ENCODE data around the gene PDS5A. TPM values are rescaled to one million over a fixed set of nuclear protein-coding genes. Genes with fewer than 3 reads are reported as not detected.
"Not testable (repeated sequence)": the region's sequence is repeated elsewhere in the genome, so short reads cannot be mapped to it uniquely, and the experiment has no call there.

PDS5A gene
- total RNA-seq, 1 experiment from 2014 or later = 49.7 TPM

DNA sequence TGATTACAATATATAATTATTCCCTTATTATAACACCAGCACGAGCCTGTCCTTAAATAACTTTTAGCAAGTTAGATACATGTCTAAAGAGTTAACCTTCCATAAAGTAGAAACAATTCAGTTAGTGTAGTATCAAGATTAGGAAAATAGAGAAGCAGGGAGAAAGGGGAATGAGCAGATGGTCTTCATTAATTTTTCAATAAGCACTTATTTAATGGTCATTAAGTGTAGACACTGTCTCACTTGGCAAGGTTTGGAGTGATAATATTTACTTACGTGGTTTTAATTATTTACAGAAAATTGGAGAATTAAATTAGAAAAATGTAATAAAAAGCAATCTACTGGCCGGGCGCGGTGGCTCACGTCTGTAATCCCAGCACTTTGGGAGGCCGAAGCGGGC, 99.7 kb downstream of the PDS5A start:
- in situ Hi-C loops (cut with HindIII; ENCODE audit: low pct_unique_long_range_greater_than_20kb, low sequenced_read_pairs) = no loop called here

DNA sequence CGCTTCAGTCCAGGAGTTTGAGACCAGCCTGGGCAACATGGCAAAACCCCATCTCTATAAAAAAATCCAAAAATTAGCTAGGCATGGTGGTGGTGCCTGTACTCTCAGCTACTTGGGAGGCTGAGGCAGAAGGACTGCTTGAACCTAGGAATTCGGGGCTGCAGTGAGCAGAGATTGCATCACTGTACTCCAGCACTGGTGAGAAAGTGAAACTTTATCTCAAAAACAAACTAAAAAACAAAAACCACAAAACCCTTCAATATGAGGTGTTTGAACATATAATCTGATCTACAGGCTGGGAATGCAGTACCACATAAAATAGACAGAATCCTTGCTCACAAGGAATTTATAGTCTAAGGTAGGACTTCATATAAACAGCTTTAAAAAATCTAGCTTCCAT, 103.9 kb downstream of the PDS5A start:
- DNase-seq (ENCODE audit: low read depth, low spot score) = no peak
- in situ Hi-C loops (cut with HindIII; ENCODE audit: low pct_unique_long_range_greater_than_20kb, low sequenced_read_pairs) = no loop called here

More for the DNA sequence above, 99.7 kb downstream of the PDS5A start:
- DNase-seq (ENCODE audit: low read depth, low spot score) = no peak

GRCh38 chr4:39865280-39865679, 112.4 kb downstream of the PDS5A start:
- no peak for DNase-seq (ENCODE audit: low read depth, low spot score)
- in situ Hi-C loops (cut with HindIII; ENCODE audit: low pct_unique_long_range_greater_than_20kb, low sequenced_read_pairs) = no loop called here

GRCh38 chr4:39864391-39864790, 113.3 kb downstream of the PDS5A start:
- no peak for DNase-seq (ENCODE audit: low read depth, low spot score)
- in situ Hi-C loops (cut with HindIII; ENCODE audit: low pct_unique_long_range_greater_than_20kb, low sequenced_read_pairs) = no loop called here

DNA sequence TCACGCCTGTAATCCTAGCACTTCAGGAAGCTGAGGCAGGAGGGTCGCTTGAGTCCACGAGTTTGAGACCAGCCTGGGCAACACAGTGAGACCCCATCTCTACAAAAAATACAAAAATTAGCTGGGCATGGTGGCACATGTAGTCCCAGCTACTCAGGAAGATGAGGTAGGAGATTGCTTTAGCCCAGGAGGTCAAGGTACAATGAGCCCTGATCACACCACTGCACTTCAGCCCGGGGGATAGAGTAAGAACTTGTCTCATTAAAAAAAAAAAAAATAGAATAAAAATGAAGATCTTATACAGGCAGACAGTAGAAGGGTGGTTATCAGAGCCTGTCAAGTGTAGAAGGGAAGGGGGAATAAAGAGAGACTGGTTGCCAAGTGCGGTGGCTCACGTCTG, 116.9 kb downstream of the PDS5A start:
- in situ Hi-C loops (cut with HindIII; ENCODE audit: low pct_unique_long_range_greater_than_20kb, low sequenced_read_pairs) = no loop called here
- no peak for DNase-seq (ENCODE audit: low read depth, low spot score)

DNA sequence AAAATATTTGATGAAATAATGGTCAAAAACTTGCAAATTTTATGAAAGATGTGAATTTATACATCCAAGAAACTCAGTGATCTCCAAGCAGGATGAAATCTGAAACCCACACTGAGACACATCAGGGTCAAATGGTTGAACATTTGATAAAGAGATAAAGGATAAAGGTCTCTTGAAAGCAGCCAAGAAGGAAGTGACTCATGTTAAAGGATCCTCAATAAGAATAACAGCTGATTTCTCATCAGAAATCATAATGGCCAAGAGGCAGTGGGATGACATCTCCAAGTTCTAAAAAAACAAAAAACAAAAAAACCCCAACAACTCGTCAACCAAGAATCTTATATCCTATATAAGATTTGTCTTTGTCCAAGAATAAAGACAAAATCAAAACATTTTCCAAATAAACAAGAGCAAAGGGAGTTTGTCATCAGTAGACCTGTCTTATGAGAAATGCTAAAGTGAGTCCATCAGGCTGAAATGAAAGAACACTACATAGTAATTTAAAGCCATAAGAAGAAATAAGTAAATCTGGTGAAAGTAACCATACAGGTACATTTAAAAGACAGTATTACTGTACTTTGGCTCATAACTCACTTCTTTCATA, 121.7 kb downstream of the PDS5A start:
- no peak for DNase-seq (ENCODE audit: low read depth, low spot score)
- in situ Hi-C loops (cut with HindIII; ENCODE audit: low pct_unique_long_range_greater_than_20kb, low sequenced_read_pairs) = no loop called here

GRCh38 chr4:39852636-39853035, 125.1 kb downstream of the PDS5A start:
- in situ Hi-C loops (cut with HindIII; ENCODE audit: low pct_unique_long_range_greater_than_20kb, low sequenced_read_pairs) = no loop called here
- DNase-seq (ENCODE audit: low read depth, low spot score) = no peak

- DNase-seq (ENCODE audit: low read depth, low spot score) = no peak
- in situ Hi-C loops (cut with HindIII; ENCODE audit: low pct_unique_long_range_greater_than_20kb, low sequenced_read_pairs) = no loop called here
These were observed 127.0 kb downstream of the PDS5A start for GRCh38 chr4:39850727-39851126.

DNA sequence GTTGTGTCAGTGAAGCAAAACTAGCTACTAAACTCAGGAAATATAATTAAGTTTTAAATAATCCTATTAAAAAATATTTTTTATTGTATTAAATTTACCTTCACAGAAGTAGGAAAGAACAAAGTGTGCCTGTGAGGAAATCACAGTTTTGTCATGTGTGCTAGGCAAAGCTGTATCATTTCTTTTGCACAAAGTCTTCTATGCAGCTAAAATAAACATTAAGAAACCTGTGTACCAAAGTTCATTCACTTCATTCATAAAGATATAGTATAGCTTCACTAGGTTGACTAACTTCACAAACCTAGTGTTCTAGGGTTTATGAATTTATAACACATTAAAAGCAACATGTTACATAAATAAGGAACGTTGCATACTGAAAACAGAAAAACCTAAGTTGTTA, 131.0 kb downstream of the PDS5A start:
- no peak for DNase-seq (ENCODE audit: low read depth, low spot score)
- in situ Hi-C loops (cut with HindIII; ENCODE audit: low pct_unique_long_range_greater_than_20kb, low sequenced_read_pairs) = no loop called here

DNA sequence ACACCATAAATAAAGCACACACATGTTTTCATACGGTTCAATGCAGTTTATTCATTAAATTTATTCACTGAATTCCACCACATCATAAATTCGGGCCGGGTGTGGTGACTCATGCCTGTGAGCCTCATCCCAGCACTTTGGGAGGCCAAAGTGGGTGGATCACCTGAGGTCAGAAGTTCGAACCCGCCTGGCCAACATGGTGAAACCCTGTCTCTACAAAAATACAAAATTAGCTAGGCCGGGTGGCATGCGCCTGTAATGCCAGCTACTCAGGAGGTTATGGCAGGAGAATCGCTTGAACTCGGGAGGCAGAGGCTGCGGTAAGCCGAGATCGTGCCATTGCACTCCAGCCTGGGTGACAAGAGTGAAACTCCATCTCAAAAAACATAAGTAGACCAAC, 131.6 kb downstream of the PDS5A start:
- DNase-seq (ENCODE audit: low read depth, low spot score) = no peak
- in situ Hi-C loops (cut with HindIII; ENCODE audit: low pct_unique_long_range_greater_than_20kb, low sequenced_read_pairs) = no loop called here

GRCh38 chr4:39841894-39842293, 135.8 kb downstream of the PDS5A start:
- in situ Hi-C loops (cut with HindIII; ENCODE audit: low pct_unique_long_range_greater_than_20kb, low sequenced_read_pairs) = no loop called here
- no peak for DNase-seq (ENCODE audit: low read depth, low spot score)

GRCh38 chr4:39840516-39840915, 137.2 kb downstream of the PDS5A start:
- DNase-seq (ENCODE audit: low read depth, low spot score); in situ Hi-C loops (cut with HindIII; ENCODE audit: low pct_unique_long_range_greater_than_20kb, low sequenced_read_pairs): not testable (repeated sequence)

DNA sequence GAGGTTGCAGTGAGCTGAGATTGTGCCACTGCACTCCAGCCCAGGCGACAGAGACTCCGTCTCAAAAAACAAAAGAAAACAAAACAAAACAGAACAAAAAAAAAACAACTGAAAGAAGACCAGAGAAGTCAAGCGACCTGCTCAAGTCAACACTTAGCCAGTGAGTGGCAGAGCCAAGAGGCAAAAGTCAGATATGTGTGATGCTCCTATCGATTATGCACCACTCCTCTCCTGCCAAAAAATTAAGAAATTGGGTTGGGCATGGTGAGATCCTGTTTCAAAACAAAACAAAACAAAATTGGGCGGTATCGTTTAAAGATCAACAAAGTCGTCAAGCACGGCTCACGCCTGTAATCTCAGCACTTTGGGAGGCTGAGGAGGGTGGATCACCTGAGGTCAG, 137.7 kb downstream of the PDS5A start:
- in situ Hi-C loops (cut with HindIII; ENCODE audit: low pct_unique_long_range_greater_than_20kb, low sequenced_read_pairs) = no loop called here

GRCh38 chr4:39838431-39838830, 139.3 kb downstream of the PDS5A start:
- DNase-seq (ENCODE audit: low read depth, low spot score); in situ Hi-C loops (cut with HindIII; ENCODE audit: low pct_unique_long_range_greater_than_20kb, low sequenced_read_pairs): not testable (repeated sequence)

More for the DNA sequence above, 137.7 kb downstream of the PDS5A start:
- no peak for DNase-seq (ENCODE audit: low read depth, low spot score)

GRCh38 chr4:39834269-39834668, 143.4 kb downstream of the PDS5A start:
- in situ Hi-C loops (cut with HindIII; ENCODE audit: low pct_unique_long_range_greater_than_20kb, low sequenced_read_pairs) = no loop called here
- no peak for DNase-seq (ENCODE audit: low read depth, low spot score)

GRCh38 chr4:39825741-39826231, 151.9 kb downstream of the PDS5A start:
- no peak for DNase-seq (ENCODE audit: low read depth, low spot score)
- in situ Hi-C loops (cut with HindIII; ENCODE audit: low pct_unique_long_range_greater_than_20kb, low sequenced_read_pairs) = no loop called here

DNA sequence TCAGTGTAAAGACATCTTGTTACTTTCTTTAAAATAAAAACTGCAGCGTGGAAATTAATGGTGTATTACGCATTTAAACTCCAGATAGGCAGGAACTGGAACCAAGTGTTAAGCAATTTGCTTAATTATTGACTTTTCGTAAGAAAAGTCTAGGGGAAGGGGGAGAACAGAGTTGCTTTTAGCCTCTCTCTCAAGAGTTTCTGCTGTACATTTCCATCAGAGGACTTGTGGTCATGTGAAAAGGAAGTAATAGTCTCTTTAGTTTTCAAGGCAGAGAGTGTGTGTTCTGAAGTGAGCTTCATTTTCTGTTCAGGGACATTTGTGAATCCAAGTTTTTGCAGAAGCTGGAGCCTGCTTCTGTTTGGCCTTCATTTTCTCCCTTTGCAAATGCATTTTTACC, 152.6 kb downstream of the PDS5A start:
- in situ Hi-C loops (cut with HindIII; ENCODE audit: low pct_unique_long_range_greater_than_20kb, low sequenced_read_pairs) = no loop called here
- no peak for DNase-seq (ENCODE audit: low read depth, low spot score)

DNA sequence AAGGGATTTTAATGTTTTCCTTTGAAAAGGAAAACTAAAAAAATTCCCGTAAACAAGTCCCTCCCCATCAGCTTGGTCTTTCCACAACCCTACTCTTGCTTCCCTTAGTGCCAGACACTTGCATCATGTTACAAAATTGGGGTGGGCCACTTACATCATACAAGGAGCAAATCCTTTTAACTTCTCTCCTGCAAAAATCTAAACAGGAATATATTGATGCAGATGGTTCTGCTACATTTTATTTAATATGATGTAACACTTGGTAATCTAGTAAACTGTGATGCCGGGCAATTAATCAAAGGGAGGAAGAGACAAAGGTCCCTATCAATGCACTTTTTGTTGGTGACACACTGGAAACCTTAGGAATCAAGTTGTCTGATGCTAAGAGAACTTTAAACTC, 154.5 kb downstream of the PDS5A start:
- in situ Hi-C loops (cut with HindIII; ENCODE audit: low pct_unique_long_range_greater_than_20kb, low sequenced_read_pairs) = no loop called here
- no peak for DNase-seq (ENCODE audit: low read depth, low spot score)

DNA sequence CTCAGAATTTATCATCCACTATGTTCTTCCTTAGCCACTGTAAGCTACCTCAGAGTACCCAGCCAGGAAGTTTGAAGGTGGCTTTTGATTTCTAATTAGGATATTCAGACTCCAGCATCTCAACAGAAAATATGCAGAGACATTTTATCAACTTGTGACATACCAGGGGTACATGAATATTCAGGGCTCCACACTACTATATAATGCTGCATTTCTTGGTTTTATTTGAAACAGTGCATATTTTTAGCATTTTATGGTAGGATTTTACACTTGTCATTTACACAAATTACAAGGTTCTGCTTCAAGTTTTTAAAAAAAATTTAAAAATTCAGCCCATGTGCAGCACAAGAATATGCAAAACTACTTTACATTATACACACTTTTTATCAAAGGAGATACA, 155.0 kb downstream of the PDS5A start:
- in situ Hi-C loops (cut with HindIII; ENCODE audit: low pct_unique_long_range_greater_than_20kb, low sequenced_read_pairs) = no loop called here
- DNase-seq (ENCODE audit: low read depth, low spot score) = no peak

GRCh38 chr4:39821951-39822350, 155.8 kb downstream of the PDS5A start:
- in situ Hi-C loops (cut with HindIII; ENCODE audit: low pct_unique_long_range_greater_than_20kb, low sequenced_read_pairs) = no loop called here

More at GRCh38 chr4:39821951-39822350, 155.8 kb downstream of the PDS5A start:
- no peak for DNase-seq (ENCODE audit: low read depth, low spot score)
